C1 segment of cervical spinal cord (tissue), 14 donors: ENCODE measurements around the gene LIMK2.
"Not testable (repeated sequence)": the region's sequence is repeated elsewhere in the genome, so short reads cannot be mapped to it uniquely, and the experiment has no call there.

Source experiments
- DNase-seq, 14 donors: peaks; one replicate each; lab custom pipeline; 2025; lab: John Stamatoyannopoulos, UW

LIMK2 gene

GRCh38 chr22:31211482-31211861 lies 626 bp upstream of the LIMK2 start:
- DNase-seq, result no peak

DNA sequence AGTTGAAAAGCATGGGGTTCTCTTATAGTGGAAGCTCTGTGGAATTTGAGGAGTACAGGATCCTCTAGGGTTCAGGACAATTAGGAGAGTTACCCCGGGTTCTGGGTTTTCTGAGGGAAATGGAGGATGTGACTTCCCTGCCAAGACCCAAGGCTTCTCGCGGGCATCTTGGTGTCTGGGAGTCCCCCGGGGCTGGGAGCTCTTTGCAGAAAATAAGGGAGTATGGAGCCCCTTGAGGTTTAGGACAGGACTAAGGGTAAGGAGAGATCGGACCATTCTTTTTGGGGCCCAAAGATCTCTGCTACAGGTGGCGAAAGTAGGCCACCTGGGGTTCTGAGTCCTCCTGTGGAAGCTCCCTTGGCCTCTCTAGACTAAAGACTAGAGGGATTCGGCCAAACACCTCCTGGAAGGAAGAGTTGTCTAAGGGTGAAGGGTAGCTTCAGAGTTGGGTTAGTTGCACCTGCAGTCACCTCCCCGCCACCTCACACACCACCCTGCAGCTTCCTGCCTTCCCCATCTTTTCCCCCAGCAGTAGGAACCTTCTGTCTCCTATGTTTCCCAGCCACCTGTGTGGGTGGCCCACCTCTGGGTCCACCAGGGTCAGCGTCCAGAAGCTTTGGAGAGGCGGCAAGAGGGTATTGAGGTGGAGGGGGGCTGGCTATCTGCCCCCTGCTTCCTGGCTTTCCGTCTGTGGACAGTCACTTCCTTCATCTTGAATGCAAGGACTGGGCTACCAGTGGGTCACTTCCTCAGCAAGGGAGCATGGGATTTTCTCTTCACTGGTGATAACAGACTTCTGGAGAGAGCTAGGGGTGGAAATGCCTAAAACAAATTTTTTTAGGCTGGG lies 908 bp downstream of the LIMK2 start:
- DNase-seq, result no peak

- DNase-seq, result no peak
Measured at GRCh38 chr22:31215018-31215535, 3.0 kb downstream of the LIMK2 start.

- no peak for DNase-seq
Measured at GRCh38 chr22:31218565-31219262, 6.6 kb downstream of the LIMK2 start.

DNA sequence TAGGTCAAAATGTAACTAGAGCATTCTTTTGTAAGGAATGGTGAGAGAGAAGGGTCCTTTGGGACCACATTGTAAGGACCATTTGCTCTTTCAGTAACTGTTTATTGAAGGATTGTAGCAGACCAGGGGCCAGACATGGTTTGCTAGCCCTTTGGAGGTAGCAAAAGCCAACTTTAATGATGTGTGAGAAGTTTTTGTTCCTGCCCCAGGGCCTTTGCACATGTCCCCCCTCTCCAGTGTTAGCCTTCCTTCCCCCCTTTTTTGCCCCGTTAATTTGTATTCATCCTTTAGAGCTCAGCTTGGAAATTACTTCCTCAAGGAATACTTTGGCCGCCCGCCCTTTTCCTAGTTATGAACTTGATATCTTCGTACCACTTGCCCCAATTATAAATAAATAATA lies 9.0 kb downstream of the LIMK2 start:
- no peak for DNase-seq

DNA sequence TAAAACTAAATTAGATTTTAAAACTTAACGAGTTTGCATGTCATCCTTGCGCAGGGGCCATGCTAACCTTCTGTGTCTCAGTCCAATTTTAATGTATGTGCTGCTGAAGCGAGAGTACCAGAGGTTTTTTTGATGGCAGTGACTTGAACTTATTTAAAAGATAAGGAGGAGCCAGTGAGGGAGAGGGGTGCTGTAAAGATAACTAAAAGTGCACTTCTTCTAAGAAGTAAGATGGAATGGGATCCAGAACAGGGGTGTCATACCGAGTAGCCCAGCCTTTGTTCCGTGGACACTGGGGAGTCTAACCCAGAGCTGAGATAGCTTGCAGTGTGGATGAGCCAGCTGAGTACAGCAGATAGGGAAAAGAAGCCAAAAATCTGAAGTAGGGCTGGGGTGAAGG lies 10.6 kb downstream of the LIMK2 start:
- DNase-seq, result no peak

DNA sequence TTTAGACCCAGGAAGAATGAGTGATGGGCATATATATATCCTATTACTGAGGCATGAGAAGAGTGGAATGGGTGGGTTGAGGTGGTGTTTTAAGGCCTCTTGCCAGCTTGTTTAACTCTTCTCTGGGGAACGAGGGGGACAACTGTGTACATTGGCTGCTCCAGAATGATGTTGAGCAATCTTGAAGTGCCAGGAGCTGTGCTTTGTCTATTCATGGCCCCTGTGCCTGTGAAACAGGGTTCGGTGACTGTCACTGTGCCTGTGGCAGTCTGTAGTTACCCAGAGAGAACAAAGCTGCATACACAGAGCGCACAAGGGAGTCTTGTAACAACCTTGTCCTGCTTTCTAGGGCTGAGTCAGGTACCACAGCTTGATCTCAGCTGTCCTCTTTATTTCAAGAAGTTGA lies 11.7 kb downstream of the LIMK2 start:
- peak in 5 of 14 donors; percentile 12 to 53 (median 33) for DNase-seq

- not testable (repeated sequence) for DNase-seq
Measured at GRCh38 chr22:31224691-31225090, 12.6 kb downstream of the LIMK2 start.

DNA sequence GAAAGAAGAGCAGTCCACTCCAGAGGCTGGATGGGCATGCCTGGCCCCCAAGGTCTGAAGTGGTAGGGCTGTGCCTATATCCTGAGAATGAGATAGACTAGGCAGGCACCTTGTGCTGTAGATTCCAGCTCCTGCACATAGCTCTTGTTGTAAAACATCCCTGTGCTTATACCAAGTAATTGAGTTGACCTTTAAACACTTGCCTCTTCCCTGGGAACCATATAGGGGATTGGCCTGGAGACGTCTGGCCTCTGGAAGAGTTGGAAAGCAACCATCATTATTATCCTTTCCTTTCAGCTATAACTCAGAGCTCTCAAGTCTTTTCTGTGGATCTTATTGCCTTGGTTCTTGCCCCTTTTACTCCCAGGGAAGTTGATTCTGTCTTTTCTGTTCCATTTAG lies 15.1 kb downstream of the LIMK2 start:
- no peak for DNase-seq

DNA sequence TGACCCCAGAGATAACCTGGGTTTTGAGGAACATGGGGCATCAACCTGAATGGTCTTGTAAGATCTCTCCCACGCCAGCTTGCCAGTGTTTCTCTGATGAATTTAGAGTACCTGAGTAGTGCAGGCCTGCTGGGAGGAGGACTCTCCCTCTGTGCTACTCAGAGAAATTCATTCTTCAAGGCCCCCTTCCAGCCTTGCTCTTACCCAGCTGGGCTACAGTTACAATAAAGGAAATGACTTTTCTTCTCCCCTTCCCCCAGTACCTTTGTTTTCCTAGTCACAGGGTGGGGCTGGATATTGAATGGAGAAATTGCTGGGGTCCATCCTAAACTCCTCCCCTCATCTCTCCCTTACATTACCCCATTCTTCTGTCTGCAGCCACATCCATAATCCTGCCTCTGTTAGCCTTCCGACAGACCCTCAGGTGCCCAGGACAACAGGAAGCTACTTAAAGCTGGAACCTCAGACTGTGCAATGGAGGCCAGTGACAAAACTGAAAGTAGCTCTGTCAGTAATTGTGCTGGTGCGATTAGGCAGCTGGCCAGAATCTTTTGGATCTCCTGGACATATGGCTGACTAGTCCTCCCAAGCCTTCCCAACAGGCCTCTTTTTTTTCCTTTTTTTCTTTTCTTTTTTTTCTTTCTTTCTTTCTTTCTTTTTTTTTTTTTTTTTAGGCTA lies 17.4 kb downstream of the LIMK2 start:
- DNase-seq, result peak in 2 of 14 donors; percentile 11 to 63

- DNase-seq, result no peak
Measured at GRCh38 chr22:31230155-31230870, 18.2 kb downstream of the LIMK2 start.

DNA sequence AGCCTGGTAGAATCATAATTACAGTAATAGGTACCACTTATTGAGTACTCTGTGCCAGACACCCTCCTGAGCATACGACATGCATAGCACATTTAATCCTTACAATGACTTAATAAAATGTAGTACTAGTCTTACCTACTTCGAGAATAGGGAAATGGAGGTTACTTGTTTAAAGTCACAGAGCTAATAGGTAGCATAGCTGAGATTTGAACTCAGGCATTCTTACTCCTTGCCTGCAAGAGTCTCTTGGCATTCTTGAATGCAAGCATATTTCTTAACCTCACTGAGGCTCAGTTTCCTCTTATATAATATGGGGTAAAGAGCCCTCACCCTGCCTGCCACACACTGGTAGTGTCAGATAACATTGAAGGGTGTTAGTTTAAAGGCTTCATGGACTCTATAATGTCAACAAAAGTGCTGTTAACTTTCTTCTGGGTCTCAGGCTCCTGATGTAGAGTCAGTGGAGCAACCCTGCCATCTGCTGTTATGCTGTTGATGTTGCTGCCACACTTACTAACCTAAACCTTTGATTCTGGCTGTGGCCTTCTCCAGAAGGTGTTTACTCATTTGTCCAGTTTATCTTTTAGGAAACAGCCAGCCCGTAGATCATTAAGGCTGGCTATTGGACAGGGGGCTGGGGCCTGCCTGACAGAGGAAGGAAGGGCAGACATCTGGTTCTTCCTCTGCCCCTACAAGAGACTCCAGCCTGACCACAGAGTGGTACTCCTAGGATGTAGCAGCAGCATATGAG lies 18.9 kb downstream of the LIMK2 start:
- DNase-seq, result peak in 8 of 14 donors; percentile 13 to 48 (median 20)

DNA sequence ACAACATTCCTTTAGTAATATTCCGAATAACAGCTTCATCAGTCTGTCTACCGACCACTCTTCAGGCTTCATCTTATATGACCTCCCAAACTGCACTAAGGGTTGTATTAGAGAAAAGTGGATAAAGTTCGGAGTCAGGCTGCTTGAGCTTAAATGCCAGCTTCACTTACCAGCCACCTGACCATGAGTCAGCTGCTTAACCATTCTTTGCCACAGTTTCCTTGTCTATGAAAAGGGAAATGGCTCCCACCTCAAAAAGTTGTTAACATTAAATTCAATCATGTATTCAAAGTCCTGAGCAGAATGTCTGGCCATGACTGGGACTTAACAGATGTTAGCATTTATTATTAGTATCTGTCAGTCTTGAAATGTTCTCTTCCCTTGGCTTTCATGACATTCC lies 20.9 kb downstream of the LIMK2 start:
- no peak for DNase-seq

GRCh38 chr22:31235081-31235480 lies 23.0 kb downstream of the LIMK2 start:
- DNase-seq, result no peak

DNA sequence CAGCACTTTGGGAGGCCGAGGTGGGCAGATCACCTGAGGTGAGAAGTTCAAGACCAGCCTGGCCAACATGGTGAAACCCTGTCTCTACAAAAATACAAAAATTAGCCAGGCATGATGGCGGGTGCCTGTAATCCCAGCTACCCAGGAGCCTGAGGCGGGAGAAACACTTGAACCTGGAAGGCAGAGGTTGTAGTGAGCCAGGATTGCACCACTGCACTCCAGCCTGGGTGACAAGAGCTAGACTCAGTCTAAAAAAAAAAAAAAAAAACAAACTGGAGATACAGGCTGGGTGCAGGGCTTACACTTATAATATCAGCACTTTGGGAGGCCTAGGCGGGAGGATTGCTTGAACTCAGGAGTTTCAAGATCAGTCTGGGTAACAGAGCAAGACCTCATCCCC lies 23.9 kb downstream of the LIMK2 start:
- not testable (repeated sequence) for DNase-seq

- no peak for DNase-seq
Measured at GRCh38 chr22:31238057-31238456, 26.0 kb downstream of the LIMK2 start.

DNA sequence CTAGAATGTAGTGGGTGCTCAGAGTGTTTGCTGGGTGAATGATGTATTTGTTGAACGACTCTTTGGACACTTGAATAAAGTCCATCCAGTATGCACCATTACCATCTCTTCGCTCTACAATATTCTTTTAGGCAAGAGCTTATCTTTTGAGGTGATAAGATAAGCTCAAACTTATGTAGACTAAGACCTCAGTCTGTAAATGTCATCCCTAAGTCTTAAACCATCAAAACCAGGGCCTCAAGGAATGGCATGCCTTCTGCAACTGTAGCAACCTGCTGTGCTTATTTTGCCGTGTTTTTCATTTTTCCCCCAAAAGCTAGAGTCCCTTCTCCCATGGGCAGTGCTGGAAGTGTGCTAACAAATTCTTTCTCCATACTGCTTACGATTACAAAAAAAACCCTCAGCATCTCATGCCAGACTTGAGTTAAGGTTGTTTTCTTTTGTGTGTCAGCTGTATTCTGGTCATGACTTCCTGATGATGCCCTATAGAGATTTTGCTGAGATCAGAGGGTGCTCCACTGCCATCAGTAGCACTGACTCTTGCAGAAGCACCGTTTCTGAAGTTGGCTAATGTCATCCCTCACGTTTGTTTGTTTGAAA lies 27.8 kb downstream of the LIMK2 start:
- no peak for DNase-seq

DNA sequence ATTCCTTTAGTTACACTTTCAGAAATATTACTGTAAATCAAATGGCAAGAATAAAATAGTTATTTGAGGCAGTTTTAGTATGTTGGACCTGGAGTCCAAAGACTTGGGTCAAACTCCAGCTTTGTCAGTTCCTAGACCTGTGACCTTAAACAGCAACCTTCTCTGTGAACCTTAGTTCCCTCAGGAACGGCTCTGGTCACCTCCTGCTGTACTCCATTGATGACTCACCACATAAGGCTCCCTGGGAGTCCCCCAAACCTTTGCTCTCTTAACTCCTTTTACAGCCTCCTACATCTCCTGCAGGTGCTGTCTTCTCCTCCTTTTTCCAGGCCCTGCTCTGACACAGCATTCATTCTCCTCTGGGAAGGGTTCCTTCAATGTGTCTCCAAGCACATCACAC lies 29.1 kb downstream of the LIMK2 start:
- DNase-seq, result no peak

GRCh38 chr22:31241936-31242335 lies 29.8 kb downstream of the LIMK2 start:
- no peak for DNase-seq

DNA sequence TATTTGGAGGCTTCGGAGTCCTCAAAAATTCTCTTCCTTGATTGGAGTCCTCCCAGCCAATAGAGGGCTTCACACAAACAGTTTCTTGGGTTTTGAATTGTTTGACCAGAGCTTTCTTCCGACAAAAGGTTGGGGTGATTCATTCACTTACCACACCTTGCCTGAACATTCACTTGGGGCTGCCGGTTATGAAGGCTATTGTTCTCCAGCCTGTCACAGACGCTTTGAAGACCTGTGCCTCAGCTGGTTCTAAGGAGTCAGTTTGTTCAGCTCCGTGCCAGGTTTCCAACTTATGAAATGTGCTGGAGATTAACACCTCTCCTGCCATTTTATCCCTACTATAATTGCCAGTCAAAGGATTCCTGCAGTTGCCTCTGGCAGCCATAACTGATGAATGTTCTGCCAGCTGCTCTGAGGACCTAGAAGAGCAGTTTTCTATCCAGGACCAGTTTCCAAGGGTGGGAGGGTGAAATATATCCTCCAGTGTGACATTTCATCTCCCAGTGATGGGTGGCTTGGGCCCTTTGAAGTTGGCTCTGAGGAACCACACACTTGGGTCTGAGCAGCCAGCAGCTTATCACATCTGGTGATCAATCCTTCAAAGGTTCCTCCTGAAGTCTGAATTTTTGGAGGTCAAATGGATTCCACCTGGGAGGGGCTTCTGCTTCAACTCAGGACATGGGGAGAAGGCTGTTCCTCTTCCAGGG lies 31.4 kb downstream of the LIMK2 start:
- DNase-seq, result no peak
